IMR-90 (cell line): Measurements from ENCODE around the gene SF3A1. TPM values are rescaled to one million over a fixed set of nuclear protein-coding genes. Genes with fewer than 3 reads are reported as not detected.

Experiments used
- ATAC-seq: fragments of 200-7000 bp; cut with Tn5 transposase; 2 replicates; pipeline ENCODE4 v1.9.1; 2020; ENCODE audit warnings: low read depth, mild to moderate bottlenecking, moderate library complexity
- BruUV-seq: library from RNA; stranded (reverse); fragments of 400-500 nt; replicated peaks from 2 replicates; lab custom pipeline; 2021; lab: Mats Ljungman, UMichigan
- CTCF ChIA-PET: fragments of 300-600 bp; formaldehyde crosslinking; extraction: SDS; loops from one replicate; lab custom pipeline; 2021; ENCODE audit warnings: antibody characterized with exemption; lab: Yijun Ruan, JAX
- POLR2A ChIA-PET: fragments of 300-600 bp; sonication (Branson Sonifier 250); formaldehyde crosslinking; loops from one replicate; lab custom pipeline; 2022; ENCODE audit warnings: antibody characterized with exemption; ENCODE audit not compliant: unreplicated experiment; lab: Charles Lee
- DNase-seq: peaks from one replicate; pipeline ENCODE4 v3.0.0; 2013
- H2AFZ ChIP-seq: replicated peaks from 2 replicates; pipeline ENCODE3; 2013; ENCODE audit warnings: low read length, mild to moderate bottlenecking; ENCODE audit not compliant: poor library complexity
- H2AK5ac ChIP-seq: 2 replicates; pipeline ENCODE4 v1.6.1; 2013; ENCODE audit warnings: low read depth, low read length, inconsistent platforms
- H2AK9ac ChIP-seq: replicated peaks from 2 replicates; pipeline ENCODE3; 2013; ENCODE audit warnings: mild to moderate bottlenecking, low read depth, low read length, moderate library complexity; ENCODE audit not compliant: poor library complexity
- H2BK120ac ChIP-seq: 2 replicates; pipeline ENCODE4 v1.6.1; 2013; ENCODE audit warnings: low read depth, low read length, inconsistent platforms
- H2BK15ac ChIP-seq: 3 replicates; pipeline ENCODE4 v1.6.1; 2013; ENCODE audit warnings: low read depth, low read length, inconsistent platforms
- H2BK20ac ChIP-seq: 2 replicates; pipeline ENCODE4 v1.6.1; 2013; ENCODE audit warnings: low read depth, mild to moderate bottlenecking, inconsistent platforms, low read length, moderate library complexity
- H2BK5ac ChIP-seq: 2 replicates; pipeline ENCODE4 v1.6.1; 2013; ENCODE audit warnings: mild to moderate bottlenecking, low read depth, low read length, inconsistent platforms; ENCODE audit not compliant: poor library complexity, severe bottlenecking
- H3K14ac ChIP-seq: replicated peaks from 2 replicates; pipeline ENCODE4 v1.6.1; 2013; ENCODE audit warnings: low read depth, low read length, inconsistent platforms
- H3K18ac ChIP-seq: 2 replicates; pipeline ENCODE4 v1.6.1; 2013; ENCODE audit warnings: low read depth, low read length, control low read depth
- H3K23ac ChIP-seq: 2 replicates; pipeline ENCODE4 v1.6.1; 2013; ENCODE audit warnings: low read depth, low read length, inconsistent platforms
- H3K27ac ChIP-seq: 2 replicates; pipeline ENCODE4 v1.5.1; 2013; ENCODE audit warnings: mild to moderate bottlenecking, control low read depth, low read length; ENCODE audit not compliant: insufficient read depth
- H3K27me3 ChIP-seq: 2 replicates; pipeline ENCODE4 v1.6.1; 2013; ENCODE audit warnings: low read length; ENCODE audit not compliant: control insufficient read depth, insufficient read depth
- H3K36me3 ChIP-seq: 2 replicates; pipeline ENCODE4 v1.6.1; 2013; ENCODE audit warnings: low read length, mixed read lengths; ENCODE audit not compliant: control insufficient read depth, insufficient read depth
- H3K4ac ChIP-seq: 2 replicates; pipeline ENCODE4 v1.6.1; 2013; ENCODE audit warnings: low read depth, low read length, inconsistent platforms
- H3K4me1 ChIP-seq: 2 replicates; pipeline ENCODE4 v1.6.1; 2013; ENCODE audit warnings: low read length, mixed read lengths; ENCODE audit not compliant: control insufficient read depth, insufficient read depth
- H3K4me2 ChIP-seq: 2 replicates; pipeline ENCODE4 v1.6.1; 2013; ENCODE audit warnings: low read depth, mild to moderate bottlenecking, control low read depth, low read length, moderate library complexity
- H3K4me3 ChIP-seq: 2 replicates; pipeline ENCODE4 v1.5.1; 2013; ENCODE audit warnings: low read depth, mild to moderate bottlenecking, control low read depth, low read length, moderate library complexity; ENCODE audit not compliant: insufficient read depth
- H3K56ac ChIP-seq: 2 replicates; pipeline ENCODE4 v1.6.1; 2013; ENCODE audit warnings: low read length, inconsistent platforms; ENCODE audit not compliant: insufficient read depth; ENCODE audit errors: extremely low read depth
- H3K79me1 ChIP-seq, 2 experiments: 2 replicates each; pipeline ENCODE4 v1.6.1; 2013; ENCODE audit warnings: low read length in 2 of 2, inconsistent platforms in 1 of 2, low read depth in 1 of 2
- H3K9ac ChIP-seq: 2 replicates; pipeline ENCODE4 v1.6.1; 2013; ENCODE audit warnings: low read depth, low read length, control low read depth
- H3K9me1 ChIP-seq: 2 replicates; pipeline ENCODE4 v1.6.1; 2013; ENCODE audit warnings: low read length, inconsistent platforms; ENCODE audit not compliant: insufficient read depth
- H3K9me3 ChIP-seq: 2 replicates; pipeline ENCODE4 v1.6.1; 2013; ENCODE audit warnings: low read length; ENCODE audit not compliant: control insufficient read depth, insufficient read depth
- H4K20me1 ChIP-seq: 2 replicates; pipeline ENCODE4 v1.6.1; 2013; ENCODE audit warnings: low read length, inconsistent platforms; ENCODE audit not compliant: insufficient read depth
- H4K5ac ChIP-seq: 2 replicates; pipeline ENCODE4 v1.6.1; 2013; ENCODE audit warnings: mild to moderate bottlenecking, low read depth, low read length, control low read depth
- H4K8ac ChIP-seq, 2 experiments: 2 replicates each; pipeline ENCODE4 v1.6.1; 2013; ENCODE audit warnings: low read depth in 2 of 2, low read length in 2 of 2, control low read depth in 1 of 2, inconsistent platforms in 1 of 2
- H4K91ac ChIP-seq: 2 replicates; pipeline ENCODE4 v1.6.1; 2013; ENCODE audit warnings: low read depth, low read length, inconsistent platforms; ENCODE audit not compliant: insufficient read depth
- BHLHE40 ChIP-seq: fragments of 150-350 bp; IDR thresholded peaks from 2 replicates; pipeline ENCODE4 v1.6.1; 2016; ENCODE audit warnings: mild to moderate bottlenecking, low read depth, low read length
- CEBPB ChIP-seq: IDR thresholded peaks from 2 replicates; pipeline ENCODE4 v1.6.1; 2012; ENCODE audit warnings: low read depth, low read length, improper control_type of control experiment
- CHD1 ChIP-seq: IDR thresholded peaks from 2 replicates; pipeline ENCODE4 v1.6.1; 2012; ENCODE audit warnings: low read depth, low read length, improper control_type of control experiment
- FOS ChIP-seq: fragments of 150-350 bp; IDR thresholded peaks from 2 replicates; pipeline ENCODE4 v1.6.1; 2016; ENCODE audit warnings: low read depth, low read length
- MAFK ChIP-seq: IDR thresholded peaks from 2 replicates; pipeline ENCODE4 v1.6.1; 2012; ENCODE audit warnings: low read depth, low read length, improper control_type of control experiment
- MAZ ChIP-seq: IDR thresholded peaks from 2 replicates; pipeline ENCODE4 v1.6.1; 2012; ENCODE audit warnings: low read depth, mild to moderate bottlenecking, low read length, improper control_type of control experiment, moderate library complexity, borderline replicate concordance
- MXI1 ChIP-seq: IDR thresholded peaks from 2 replicates; pipeline ENCODE4 v1.6.1; 2012; ENCODE audit warnings: low read depth, mild to moderate bottlenecking, low read length, moderate library complexity, borderline replicate concordance
- NFE2L2 ChIP-seq: fragments of 150-350 bp; IDR thresholded peaks from 2 replicates; pipeline ENCODE4 v1.6.1; 2016; ENCODE audit warnings: low read depth, mild to moderate bottlenecking, low read length
- POLR2A ChIP-seq: IDR thresholded peaks from 2 replicates; pipeline ENCODE4 v1.6.1; 2012; ENCODE audit warnings: mild to moderate bottlenecking, low read depth, low read length
- RAD21 ChIP-seq: IDR thresholded peaks from 2 replicates; pipeline ENCODE4 v1.6.1; 2012; ENCODE audit warnings: low read length, improper control_type of control experiment
- RCOR1 ChIP-seq: IDR thresholded peaks from 2 replicates; pipeline ENCODE4 v1.6.1; 2012; ENCODE audit warnings: mild to moderate bottlenecking, low read length, improper control_type of control experiment; ENCODE audit not compliant: insufficient replicate concordance
- RFX5 ChIP-seq: IDR thresholded peaks from 2 replicates; pipeline ENCODE4 v1.8.0; 2012; ENCODE audit warnings: low read depth, mild to moderate bottlenecking, low read length, moderate library complexity
- SMC3 ChIP-seq: fragments of 150-350 bp; IDR thresholded peaks from 2 replicates; pipeline ENCODE4 v1.6.1; 2016; ENCODE audit warnings: low read depth, mild to moderate bottlenecking, antibody characterized with exemption, low read length, moderate library complexity
- WGBS, 2 experiments: methylation state at CpG; one replicate each; pipeline versions ENCODE4 v1.1.5 to v1.1.7; 2013; ENCODE audit warnings: missing lambda C conversion rate in 2 of 2; ENCODE audit not compliant: insufficient read length in 1 of 2; ENCODE audit errors: extremely low coverage in 2 of 2; 5-methylcytosine and 5-hydroxymethylcytosine counted together
- dilution Hi-C: fragments of 300-500 bp; cut with HindIII; formaldehyde crosslinking; loops from one replicate; pipeline ENCODE4 v1.14.3; 2018; ENCODE audit warnings: low sequenced_read_pairs; ENCODE audit not compliant: unreplicated experiment
- in situ Hi-C: fragments of 300-500 bp; cut with MboI; formaldehyde crosslinking; loops from 3 replicates; pipeline ENCODE4 v1.14.3; 2019; ENCODE audit warnings: low sequenced_read_pairs, inconsistent platforms, mixed read lengths
- intact Hi-C: fragments of 100-400 bp; cut with micrococcal nuclease; formaldehyde crosslinking; loops from 2 replicates; pipeline ENCODE4 v1.10.0; 2022
- polyA plus RNA-seq, 3 experiments: library from polyadenylated mRNA; depleted of rRNA; stranded (reverse); fragments of >200 nt; gene quantifications; 2 replicates each; pipeline ENCODE4 v1.2.3, GENCODE V29; 2012; ENCODE audit warnings: low replicate concordance in 1 of 3
- total RNA-seq: library from RNA; depleted of rRNA; stranded (reverse); fragments of >200 nt; gene quantifications from 2 replicates; pipeline ENCODE4 v1.2.3, GENCODE V29; 2012
- TF ChIP-seq, protein P1 (sequence below): conservative IDR thresholded peaks from 2 replicates; pipeline ENCODE4 v1.5.1; 2012; ENCODE audit warnings: mild to moderate bottlenecking, low read depth, low read length, improper control_type of control experiment
- TF ChIP-seq, protein P2 (sequence below): fragments of 150-350 bp; IDR thresholded peaks from 2 replicates; pipeline ENCODE4 v1.6.1; 2017; ENCODE audit warnings: mild to moderate bottlenecking, antibody characterized with exemption, low read length, low read depth

The SF3A1 gene
- total and polyA plus RNA-seq, 2 of the 4 experiments (the other 2 are of a cell fraction): 36.9 to 67.2 TPM

DNA sequence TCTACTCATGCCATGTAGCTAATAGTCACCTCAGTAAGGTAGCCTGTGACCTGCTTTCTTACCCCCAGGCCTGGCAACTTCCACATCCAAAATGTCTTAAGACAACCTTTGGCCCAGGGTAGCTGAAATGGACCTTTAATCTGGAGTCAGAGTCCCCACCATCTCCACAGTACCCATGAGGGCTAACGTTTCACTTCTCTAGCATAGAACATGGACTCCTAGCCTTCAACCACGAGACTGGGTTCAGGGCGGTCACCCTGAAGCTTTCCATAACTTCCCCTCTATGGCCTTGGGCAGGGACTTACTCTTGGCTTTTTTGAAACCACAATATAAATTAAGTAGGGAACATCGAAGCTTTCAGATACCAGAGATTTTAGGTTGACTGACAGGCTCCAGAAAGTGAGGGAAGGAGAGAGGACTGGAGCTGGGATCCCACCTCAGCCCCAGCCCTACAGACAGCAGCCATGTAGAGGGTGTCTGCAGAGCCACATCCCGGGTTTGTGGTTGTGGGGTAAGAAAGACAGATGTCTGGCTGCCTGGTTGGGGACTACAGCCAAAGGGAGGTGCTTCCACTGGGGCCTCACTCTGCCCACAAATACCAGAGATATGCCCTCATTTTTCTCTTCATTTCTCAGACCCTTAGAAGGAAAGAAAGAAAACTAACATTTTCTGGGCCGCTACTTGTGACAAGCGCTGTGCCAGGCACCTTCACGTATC, 32.5 kb downstream of the SF3A1 start (continued):
- TF ChIP-seq POLR2A (no peak), NFE2L2 (no peak)

DNA sequence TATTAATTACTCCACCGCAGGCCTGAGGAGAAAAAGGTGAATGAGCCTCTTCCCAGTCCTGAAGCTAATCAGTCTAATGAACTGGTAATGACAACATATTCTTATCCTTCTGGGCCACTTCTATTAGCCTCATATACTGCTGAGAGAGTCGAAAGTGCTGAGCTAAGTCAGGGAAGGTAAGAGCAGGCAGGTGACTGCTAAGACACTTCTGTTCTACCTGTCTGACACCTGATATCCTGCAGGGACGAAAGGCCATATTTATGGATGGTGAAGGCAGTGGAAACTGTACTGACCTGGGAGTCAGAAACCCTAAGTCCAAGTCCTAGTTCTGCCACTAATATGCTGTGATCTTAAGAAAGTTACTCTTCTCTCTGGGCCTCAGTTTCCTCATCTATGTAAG, 33.4 kb downstream of the SF3A1 start:
- Histone ChIP-seq H3K18ac (no peak overlapping the region), H4K91ac (no peak overlapping the region), H2AK5ac (no peak overlapping the region), H3K9me1 (peaks cover 48% of the 10 kb centered on the region), H3K9ac (no peak overlapping the region), H4K20me1 (peaks cover 65% of the 10 kb centered on the region), H3K14ac (no peak overlapping the region), H2AK9ac (no peak overlapping the region), H3K9me3 (no peaks in the 10 kb centered on the region), H3K4me2 (no peak overlapping the region), H3K56ac (no peak overlapping the region), H3K27me3 (no peaks in the 10 kb centered on the region), H2BK120ac (no peak overlapping the region), H2AFZ (no peak overlapping the region), H3K23ac (no peak overlapping the region), H3K4me1 (peaks cover 25% of the 10 kb centered on the region), H4K8ac (no peak overlapping the region), H3K36me3 (peaks cover 15% of the 10 kb centered on the region), H3K4ac (no peak overlapping the region), H3K4me3 (no peak overlapping the region), H3K27ac (no peak overlapping the region), H2BK15ac (no peak overlapping the region), H2BK20ac (no peak overlapping the region), H4K5ac (no peak overlapping the region), H2BK5ac (no peak overlapping the region), H3K79me1 (peaks cover 36 to 81% of the 10 kb centered on the region in 2 experiments)
- in situ Hi-C loops (no loop called here), intact Hi-C loops (no loop called here), dilution Hi-C loops (no loop called here)
- ATAC-seq (no peak), DNase-seq (no peak)
- CTCF ChIA-PET: interaction anchor here (0.6 kb wide), 1 partner anchor 23 kb away, joined by 3 read pairs; no protein-coding TSS in a partner anchor
- BruUV-seq: no TSS peak
- POLR2A ChIA-PET: interaction anchor here (0.6 kb wide), 1 partner anchor 155 kb away, joined by 4 read pairs; no protein-coding TSS in a partner anchor
- no CpG with 5 or more reads among the region's 3 CpGs for WGBS, 2 experiments
- TF ChIP-seq BHLHE40 (no peak), NFE2L2 (no peak), MAZ (no peak), RCOR1 (no peak), SMC3 (no peak), POLR2A (no peak), MAFK (no peak), CEBPB (no peak), CHD1 (no peak), MXI1 (no peak), RAD21 (no peak), FOS (no peak), RFX5 (no peak)
- TF ChIP-seq, protein P1, sequence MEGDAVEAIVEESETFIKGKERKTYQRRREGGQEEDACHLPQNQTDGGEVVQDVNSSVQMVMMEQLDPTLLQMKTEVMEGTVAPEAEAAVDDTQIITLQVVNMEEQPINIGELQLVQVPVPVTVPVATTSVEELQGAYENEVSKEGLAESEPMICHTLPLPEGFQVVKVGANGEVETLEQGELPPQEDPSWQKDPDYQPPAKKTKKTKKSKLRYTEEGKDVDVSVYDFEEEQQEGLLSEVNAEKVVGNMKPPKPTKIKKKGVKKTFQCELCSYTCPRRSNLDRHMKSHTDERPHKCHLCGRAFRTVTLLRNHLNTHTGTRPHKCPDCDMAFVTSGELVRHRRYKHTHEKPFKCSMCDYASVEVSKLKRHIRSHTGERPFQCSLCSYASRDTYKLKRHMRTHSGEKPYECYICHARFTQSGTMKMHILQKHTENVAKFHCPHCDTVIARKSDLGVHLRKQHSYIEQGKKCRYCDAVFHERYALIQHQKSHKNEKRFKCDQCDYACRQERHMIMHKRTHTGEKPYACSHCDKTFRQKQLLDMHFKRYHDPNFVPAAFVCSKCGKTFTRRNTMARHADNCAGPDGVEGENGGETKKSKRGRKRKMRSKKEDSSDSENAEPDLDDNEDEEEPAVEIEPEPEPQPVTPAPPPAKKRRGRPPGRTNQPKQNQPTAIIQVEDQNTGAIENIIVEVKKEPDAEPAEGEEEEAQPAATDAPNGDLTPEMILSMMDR: no peak
- TF ChIP-seq, protein P2, sequence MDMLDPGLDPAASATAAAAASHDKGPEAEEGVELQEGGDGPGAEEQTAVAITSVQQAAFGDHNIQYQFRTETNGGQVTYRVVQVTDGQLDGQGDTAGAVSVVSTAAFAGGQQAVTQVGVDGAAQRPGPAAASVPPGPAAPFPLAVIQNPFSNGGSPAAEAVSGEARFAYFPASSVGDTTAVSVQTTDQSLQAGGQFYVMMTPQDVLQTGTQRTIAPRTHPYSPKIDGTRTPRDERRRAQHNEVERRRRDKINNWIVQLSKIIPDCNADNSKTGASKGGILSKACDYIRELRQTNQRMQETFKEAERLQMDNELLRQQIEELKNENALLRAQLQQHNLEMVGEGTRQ: no peak
